NCI-H2107 treated with DMSO at 0.1 percent for 48 hours (cell line): ENCODE results near the gene LGR4.

Source experiments
- DNase-seq: peaks from one replicate; lab custom pipeline; 2025; ENCODE audit not compliant: unreplicated experiment; lab: John Stamatoyannopoulos, UW

LGR4 gene

GRCh38 chr11:27485930-27486773 is 13.6 kb upstream of the LGR4 start:
- peak; percentile 55 for DNase-seq

- DNase-seq: no peak
Measured at GRCh38 chr11:27482793-27483192, 10.2 kb upstream of the LGR4 start.

GRCh38 chr11:27481992-27482391 is 9.4 kb upstream of the LGR4 start:
- no peak for DNase-seq

- no peak for DNase-seq
Measured at GRCh38 chr11:27477831-27478230, 5.2 kb upstream of the LGR4 start.

- DNase-seq: no peak
Measured at GRCh38 chr11:27477243-27477642, 4.7 kb upstream of the LGR4 start.

GRCh38 chr11:27475622-27476021 is 3.0 kb upstream of the LGR4 start:
- no peak for DNase-seq

- no peak for DNase-seq
Measured at GRCh38 chr11:27473017-27473406, 422 bp upstream of the LGR4 start.

- no peak for DNase-seq
Measured at GRCh38 chr11:27471589-27472397, 797 bp downstream of the LGR4 start.

- peak; percentile 49 for DNase-seq
Measured at GRCh38 chr11:27470826-27471588, 1.6 kb downstream of the LGR4 start.

GRCh38 chr11:27470166-27470565 is 2.4 kb downstream of the LGR4 start:
- no peak for DNase-seq

- no peak for DNase-seq
Measured at GRCh38 chr11:27468995-27469695, 3.4 kb downstream of the LGR4 start.

- DNase-seq: no peak
Measured at GRCh38 chr11:27468209-27468994, 4.2 kb downstream of the LGR4 start.

GRCh38 chr11:27467181-27467913 is 5.2 kb downstream of the LGR4 start:
- DNase-seq: no peak

- DNase-seq: no peak
Measured at GRCh38 chr11:27466363-27466762, 6.2 kb downstream of the LGR4 start.

GRCh38 chr11:27465629-27466028 is 7.0 kb downstream of the LGR4 start:
- no peak for DNase-seq

GRCh38 chr11:27464909-27465308 is 7.7 kb downstream of the LGR4 start:
- DNase-seq: no peak

- no peak for DNase-seq
Measured at GRCh38 chr11:27464289-27464696, 8.3 kb downstream of the LGR4 start.

GRCh38 chr11:27462543-27462942 is 10.0 kb downstream of the LGR4 start:
- DNase-seq: no peak
